ENCODE measurements around the gene FAM135A. TPM values are rescaled to one million over a fixed set of nuclear protein-coding genes. Genes with fewer than 3 reads are reported as not detected.

Gene FAM135A
- total RNA-seq, 1 experiment from 2014 or later = 31.0 TPM

DNA sequence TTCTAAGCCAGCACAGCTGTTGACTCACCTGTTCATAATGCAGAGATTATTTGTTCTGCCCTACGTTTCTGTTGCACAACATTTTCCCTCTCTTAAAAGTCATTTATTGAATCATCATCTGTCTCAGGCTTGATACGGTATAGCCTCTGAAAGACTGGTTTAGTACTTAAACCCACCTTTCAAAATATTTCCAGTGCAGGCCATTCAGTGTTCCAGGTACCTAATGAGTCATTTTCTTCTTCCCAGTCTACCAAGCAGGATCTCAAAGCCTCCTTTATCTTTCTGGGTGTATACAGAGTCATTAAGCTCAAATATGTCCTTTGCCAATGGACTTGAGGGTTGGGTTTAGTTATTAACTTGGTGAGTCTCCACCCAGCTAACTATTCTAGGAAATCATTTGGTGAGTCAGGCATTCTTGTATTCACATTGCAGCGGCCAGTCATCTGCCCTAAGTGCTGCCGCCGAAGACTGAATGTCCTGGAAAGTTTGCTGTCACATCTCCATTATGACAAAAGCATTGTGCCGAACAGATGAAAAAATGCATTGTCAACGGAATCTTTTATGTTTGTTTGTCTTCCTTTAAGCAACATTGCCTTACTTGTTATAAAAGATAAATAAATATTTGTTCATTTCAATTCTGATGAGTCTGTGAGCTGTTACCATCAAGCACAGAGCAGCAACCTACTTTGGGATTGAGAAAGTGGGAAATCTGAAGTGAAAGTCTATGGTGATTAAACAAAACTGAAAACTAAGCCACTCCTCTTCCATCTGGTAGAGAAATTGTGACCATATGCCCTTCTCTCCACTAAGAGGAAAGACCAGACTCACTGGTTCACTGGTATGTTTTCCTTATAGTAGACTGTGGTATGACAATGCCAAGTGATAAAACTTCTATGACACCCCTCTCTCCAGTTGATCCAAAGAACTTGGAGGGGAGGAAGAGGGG lies 14.3 kb upstream of the FAM135A start:
- no peak overlapping the region for H4K5ac ChIP-seq (ENCODE audit: insufficient read length, low read depth, low read length)
- no peak overlapping the region for H2BK20ac ChIP-seq (ENCODE audit: low read depth, low read length, poor library complexity, severe bottlenecking)
- no peak for DNase-seq
- no peak overlapping the region for H2BK5ac ChIP-seq (ENCODE audit: insufficient read length, low read length)
- H2BK12ac ChIP-seq (ENCODE audit: insufficient read length, low read depth, low read length) = no peak overlapping the region
- no peak overlapping the region for H3K4ac ChIP-seq (ENCODE audit: low read depth, low read length)
- H3T11ph ChIP-seq (ENCODE audit: low read length) = no peak overlapping the region
- no peak overlapping the region for H3K56ac ChIP-seq (ENCODE audit: insufficient read length, low read depth, low read length)
- no peak overlapping the region for H2AK5ac ChIP-seq (ENCODE audit: insufficient read length, low read length)
- no peak overlapping the region for H2BK120ac ChIP-seq (ENCODE audit: low read depth, low read length, poor library complexity, severe bottlenecking)
- H3K9me3 ChIP-seq (ENCODE audit: control insufficient read depth, low read depth, low read length) = no peaks in the 10 kb centered on the region
- no CpG with 5 or more reads among the region's 7 CpGs for WGBS (ENCODE audit: extremely low coverage, insufficient read length, low lambda C conversion rate)
- no peak overlapping the region for H3K14ac ChIP-seq (ENCODE audit: insufficient read depth, low read length)
- H3K9ac ChIP-seq (ENCODE audit: extremely low read depth, insufficient read length, low read length) = no peak overlapping the region
- Mint-ChIP-seq H3K27ac (no peak overlapping the region), H3K4me1 (peaks cover 12% of the 10 kb centered on the region in 2 experiments), H3K9me3 (no peaks in the 10 kb centered on the region), H3K36me3 (ENCODE audit: insufficient read depth in 1 of 3, low read depth in 3 of 3) (no peaks in the 10 kb centered on the region), H3K4me3 (no peak overlapping the region), H3K27me3 (ENCODE audit: low read depth) (no peaks in the 10 kb centered on the region; the same call in 1 of the 2 replicates)
- no peak overlapping the region for H4K8ac ChIP-seq (replicated peaks; ENCODE audit: insufficient read length, low read depth, low read length)
- no peaks in the 10 kb centered on the region for H3K23me2 ChIP-seq (ENCODE audit: insufficient read length, low read depth, low read length, poor library complexity, severe bottlenecking)
- no peaks in the 10 kb centered on the region for H3K27me3 ChIP-seq (ENCODE audit: insufficient read depth, low read length)
- H3K18ac ChIP-seq (ENCODE audit: insufficient read length, low read depth, low read length) = no peak overlapping the region
- no peaks in the 10 kb centered on the region for H3K4me1 ChIP-seq (ENCODE audit: insufficient read depth, low read length)
- no peak overlapping the region for H3K4me2 ChIP-seq (ENCODE audit: insufficient read depth, insufficient read length, low read length)
- no peaks in the 10 kb centered on the region for H3K79me1 ChIP-seq (ENCODE audit: insufficient read depth, low read depth, low read length, poor library complexity, severe bottlenecking)
- no peak overlapping the region for H2BK15ac ChIP-seq (ENCODE audit: low read depth, low read length)
- TF ChIP-seq CTCF (conservative IDR thresholded peaks at IDR 0.05) = no peak
- H2AFZ ChIP-seq (ENCODE audit: low read length) = no peak overlapping the region
- no peak overlapping the region for H3K23ac ChIP-seq (ENCODE audit: insufficient read length, low read depth, low read length)
- no peaks in the 10 kb centered on the region for H4K20me1 ChIP-seq (ENCODE audit: control insufficient read depth, insufficient read depth, insufficient read length)
- no peak overlapping the region for H3K27ac ChIP-seq (ENCODE audit: insufficient read length, low read depth, low read length)
- H3K79me2 ChIP-seq (ENCODE audit: insufficient read depth, low read length) = no peaks in the 10 kb centered on the region
- no peak overlapping the region for H4K91ac ChIP-seq (ENCODE audit: insufficient read length, low read depth, low read length)
